Activated CD4-positive, alpha-beta T cell treated with anti-CD3 and anti-CD28 coated beads, Interleukin-2, Interleukin-4, amounts not matched to agents 100 ng/mL and 50 ng/mL, durations not matched to agents 16 hours and 8 hours (primary cell): ENCODE measurements around the gene ANP32A.

Experiments
- DNase-seq: peaks from one replicate; pipeline ENCODE4 v3.0.0-alpha.2; 2020; ENCODE audit warnings: low spot score

Gene ANP32A

DNA sequence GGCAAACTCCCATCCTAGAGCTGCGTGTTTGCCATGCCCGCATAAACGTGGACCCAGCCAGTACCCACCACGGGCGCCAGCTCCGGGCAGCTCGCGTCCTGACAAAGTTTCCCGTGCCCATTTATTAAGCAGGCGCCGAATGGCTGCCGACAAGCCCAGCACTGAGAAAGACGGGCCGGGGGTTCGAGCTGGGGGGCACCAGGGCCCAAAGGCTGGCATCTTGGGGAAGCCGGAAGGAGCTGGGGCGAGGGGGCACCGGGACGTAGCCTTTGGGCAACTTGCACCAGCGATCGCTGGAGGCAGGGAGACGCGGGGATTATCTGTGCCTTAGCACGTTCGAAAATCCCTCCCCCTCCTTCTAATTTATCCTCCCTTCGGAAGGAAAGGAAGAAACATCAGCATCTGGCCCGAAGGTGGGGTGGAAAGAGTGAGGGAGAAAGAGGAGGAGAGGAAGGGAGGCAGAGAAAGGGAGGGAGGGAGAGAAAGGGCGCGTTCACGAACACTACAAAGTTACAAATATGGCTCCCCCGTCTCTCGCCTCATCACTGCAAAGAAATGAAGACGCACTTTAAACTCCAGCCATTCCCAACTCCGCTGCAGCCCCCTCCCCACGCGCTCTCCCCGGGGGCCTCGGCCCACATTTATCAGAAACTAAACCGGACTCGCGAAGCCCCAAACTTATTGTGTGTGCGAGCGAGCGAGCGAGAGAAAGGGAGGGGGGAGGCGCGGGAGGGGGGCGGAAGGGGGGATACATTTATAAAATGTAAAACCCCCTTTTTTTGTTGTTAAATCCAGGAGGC is 1.0 kb downstream of the ANP32A start:
- DNase-seq: peak; percentile 39

DNA sequence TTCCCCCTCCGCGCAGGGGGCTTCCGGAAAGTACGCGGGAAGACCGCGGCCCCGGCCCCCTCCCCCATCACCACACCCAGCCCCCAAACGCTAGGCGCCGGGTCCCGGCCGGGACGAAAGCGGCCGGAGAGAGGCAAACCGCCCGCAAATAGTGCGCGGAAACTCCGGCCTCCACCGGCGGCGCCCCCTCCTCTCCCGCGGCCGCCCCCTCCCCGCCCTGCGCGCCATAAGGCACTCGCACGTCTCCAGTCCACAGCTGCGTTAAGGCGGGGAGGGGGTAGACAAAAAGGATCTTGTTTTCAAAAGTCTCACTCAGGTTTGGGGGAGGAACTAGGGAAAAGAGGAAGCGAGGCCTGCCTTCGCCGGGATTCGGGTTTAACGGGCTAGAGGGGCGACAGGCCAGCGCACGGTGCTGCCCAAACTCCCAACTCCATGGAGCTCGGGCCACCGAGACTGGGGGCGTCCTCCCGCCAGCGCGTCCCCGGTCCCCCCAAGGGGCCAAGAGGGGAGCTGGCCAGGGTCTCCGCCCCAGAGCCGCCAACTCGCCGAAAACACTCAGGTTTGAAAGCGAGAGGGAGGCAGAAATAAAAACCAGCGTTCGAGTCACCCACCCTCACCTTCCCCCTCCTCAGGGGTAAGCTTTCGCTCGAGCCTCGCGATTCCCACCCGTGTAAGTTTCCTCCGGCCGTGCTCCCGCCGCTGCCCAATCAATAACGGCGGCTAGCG is 1.8 kb downstream of the ANP32A start:
- DNase-seq: peak; percentile 42

DNA sequence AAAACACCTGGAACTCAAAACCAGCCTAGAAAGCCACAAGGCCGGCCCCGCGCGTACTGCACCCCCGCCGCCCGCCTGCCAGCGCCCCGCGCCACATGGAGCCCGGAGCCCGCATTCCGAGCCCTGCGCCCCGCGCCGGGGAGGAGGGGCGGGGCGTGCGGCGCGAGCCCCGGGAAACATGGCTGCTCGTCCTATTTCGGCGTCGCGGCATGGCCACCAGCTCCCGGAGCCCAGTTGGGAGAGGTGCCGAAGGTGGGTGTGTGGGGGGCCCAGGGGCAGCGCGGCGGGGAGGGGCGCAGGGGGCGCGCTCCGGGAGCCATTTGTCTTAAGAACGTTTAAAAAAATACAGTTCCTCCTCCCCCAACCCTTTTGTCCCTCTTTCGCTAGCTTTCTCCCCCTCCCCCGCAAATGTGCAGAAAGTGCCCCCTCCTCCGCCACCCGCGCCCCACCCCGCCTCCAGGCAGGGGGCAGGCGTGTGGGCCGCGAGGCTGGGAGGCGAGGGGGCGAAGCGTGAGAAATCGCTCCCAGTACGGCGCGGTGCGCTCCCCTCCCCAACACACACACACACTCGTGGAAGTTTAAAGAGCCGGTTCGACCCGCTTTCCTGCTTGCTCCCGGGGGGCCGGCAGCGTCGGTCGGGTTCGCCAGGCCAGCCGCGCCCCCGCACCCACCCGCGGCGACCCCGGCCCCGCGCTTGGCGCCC is 2.5 kb downstream of the ANP32A start:
- peak; percentile 70 for DNase-seq

DNA sequence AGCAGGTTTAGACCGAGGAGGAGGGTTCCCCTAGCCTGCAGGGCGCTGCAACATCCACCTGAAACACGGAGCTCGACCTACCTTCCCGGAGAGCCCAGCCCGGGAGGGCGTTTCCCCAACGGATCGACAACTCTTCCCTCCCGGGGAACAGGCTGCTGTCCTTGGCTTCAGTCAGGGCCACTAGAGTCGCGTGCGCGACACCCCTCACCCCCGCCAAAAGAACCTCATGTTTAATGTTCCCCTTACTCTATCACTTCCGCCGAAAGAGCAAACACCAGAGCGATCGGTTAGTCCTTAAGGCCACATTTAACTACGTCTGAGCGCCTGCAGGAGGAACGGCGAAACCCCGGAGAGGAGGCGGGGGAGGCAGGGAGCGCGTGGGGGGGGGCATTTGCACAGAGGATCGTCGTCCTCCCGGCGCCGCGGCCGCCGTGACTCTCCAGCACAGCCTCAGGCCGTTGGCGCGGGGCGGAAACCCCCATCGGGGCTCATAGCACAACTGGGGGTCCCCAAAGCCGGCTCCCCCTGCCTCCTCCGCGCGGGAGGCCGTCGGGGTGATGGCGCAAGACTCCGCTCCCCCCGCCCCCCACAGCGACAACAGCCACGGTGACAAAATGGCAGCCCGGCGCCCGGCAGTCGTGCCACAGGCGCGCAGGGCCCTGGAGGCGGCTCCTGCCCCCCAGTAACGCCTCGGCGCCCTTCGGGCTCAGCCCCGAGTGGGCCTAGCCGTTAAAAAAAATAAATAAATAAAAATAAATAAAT is 3.2 kb downstream of the ANP32A start:
- DNase-seq: peak; percentile 68

DNA sequence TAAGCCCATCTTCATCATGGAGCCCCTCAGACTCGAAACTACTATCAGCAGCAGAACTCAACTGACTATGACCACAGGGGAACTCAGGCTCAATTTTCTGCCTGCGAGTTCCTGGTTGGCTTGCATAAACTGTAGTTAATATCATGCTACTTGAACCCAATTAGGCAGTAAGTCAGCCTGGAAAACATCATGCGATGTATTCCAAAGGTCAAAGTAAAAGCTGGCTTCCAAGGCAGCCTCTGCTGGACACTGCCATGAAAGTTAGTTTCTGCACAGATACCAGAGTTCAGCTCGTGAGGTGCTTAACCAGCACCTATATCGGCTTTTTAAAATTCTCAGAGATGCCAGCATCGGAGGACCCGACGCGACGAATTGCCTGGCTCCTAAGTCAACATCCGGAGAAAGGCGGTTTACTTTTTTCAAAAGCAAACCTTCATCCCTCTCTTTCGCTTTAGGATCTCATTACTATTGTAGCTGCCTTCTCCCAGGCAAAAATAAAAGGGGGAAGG is 3.8 kb downstream of the ANP32A start:
- DNase-seq: no peak

DNA sequence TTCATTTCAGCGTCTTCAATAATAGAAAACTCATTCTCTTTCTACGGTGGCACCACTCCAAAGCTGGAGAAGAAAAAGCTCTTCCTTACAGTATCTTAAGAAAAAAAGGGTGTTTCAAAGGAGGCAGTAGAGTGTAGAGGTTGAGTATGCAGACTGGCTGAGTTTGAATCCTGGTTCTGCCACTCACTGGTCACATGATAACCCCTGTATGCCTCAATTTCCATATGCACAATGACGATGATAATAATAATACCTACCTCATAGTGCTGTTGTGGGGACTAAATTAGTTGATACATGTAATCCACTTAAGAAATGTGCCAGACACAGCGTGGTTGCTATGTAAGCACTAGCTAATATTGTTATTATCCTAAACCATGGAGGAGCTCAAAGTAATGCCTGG is 4.5 kb downstream of the ANP32A start:
- no peak for DNase-seq

DNA sequence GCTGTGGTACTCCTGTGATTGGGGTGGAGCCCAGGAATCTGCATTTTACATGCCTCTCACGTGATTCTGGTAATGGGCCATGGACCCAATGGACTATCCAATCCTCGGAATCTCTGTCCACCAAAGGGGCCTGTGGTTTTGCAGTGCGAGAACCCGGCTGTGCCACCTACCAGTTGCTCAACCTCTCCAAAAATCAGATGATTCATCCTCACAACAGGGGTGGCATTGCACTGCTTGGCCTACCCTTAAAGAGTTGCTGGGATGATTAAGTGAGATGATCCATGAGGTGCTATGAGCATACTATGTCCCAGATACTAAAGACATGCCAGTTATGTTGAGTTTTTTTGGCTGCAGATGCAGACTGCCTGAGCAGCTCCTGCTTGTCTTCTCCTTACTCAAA is 5.1 kb downstream of the ANP32A start:
- DNase-seq: no peak

DNA sequence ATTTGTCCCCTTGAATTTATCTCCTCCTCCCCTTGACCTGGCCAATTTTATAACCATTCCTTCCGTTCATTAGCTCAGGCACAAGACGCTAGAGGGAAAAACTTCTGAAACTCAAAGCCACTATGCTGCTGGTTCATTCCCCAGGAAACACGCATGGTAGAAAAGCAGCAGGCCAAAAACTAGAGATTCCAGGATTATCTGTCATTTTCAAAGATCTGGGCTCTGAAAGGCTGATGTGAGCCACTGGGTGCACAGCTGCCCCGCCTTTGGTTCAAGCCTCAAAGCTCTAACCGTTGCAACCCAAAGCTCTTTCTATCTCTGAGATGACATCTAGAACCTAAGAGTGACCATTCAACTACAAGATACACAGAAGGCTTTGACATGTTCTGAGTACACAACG is 6.1 kb downstream of the ANP32A start:
- DNase-seq: no peak

DNA sequence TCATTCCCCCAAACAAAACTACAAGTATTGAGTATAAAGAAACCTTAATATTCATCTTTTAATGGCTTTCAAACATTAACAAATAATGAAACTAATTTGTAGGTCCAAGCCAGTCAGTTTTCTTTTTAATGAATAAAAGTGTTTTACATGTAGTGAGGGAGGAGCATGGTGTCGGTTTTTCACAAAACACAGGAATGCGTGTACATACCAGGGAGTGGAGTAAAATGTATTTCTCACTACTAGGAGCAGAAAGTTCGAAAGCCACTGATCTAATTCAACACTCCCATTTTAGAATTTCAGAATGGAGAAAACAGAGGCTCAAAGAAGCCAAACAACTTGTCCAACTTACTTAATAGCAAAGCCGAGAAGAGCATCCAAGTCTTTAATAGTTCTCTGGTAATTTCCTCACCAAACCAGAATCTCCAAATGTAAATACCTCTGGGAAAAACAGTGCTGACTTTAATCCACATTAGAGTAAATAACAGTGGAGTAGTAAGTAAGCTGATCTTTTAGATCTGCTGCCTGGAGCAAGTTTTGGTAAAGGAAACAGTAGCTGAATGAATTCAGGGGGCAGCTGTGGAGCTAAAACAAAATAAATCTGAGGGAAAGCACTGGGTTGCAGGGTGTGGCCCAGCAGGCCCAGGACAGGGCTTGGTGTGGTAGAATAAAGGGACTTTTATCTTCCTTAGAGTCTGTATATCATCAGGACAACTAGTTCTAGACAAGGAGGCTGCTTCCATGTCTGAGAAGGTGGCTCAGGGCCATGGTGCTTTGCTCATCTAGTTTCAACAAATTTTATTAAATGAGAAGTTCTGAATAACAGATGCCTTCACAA is 7.9 kb downstream of the ANP32A start:
- DNase-seq: no peak

DNA sequence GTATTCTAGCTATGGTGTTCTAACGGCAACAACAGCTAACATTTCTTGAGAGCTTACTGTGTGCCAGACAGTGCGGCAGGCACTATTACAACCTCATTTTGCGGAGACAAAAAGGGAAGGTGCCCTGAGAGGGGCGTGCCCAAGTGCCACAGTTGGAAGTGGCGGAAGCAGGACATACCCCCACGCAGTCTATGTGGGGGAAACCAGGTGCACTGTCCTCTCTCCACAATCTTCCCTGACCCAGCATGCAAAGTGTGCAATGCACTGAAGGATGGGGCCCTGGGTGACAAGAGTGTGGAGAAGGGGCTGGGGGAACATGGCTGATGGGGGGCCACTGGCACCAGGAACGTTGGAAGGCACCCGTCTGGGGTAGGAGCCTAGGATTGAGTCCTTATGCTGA is 8.6 kb downstream of the ANP32A start:
- DNase-seq: no peak

DNA sequence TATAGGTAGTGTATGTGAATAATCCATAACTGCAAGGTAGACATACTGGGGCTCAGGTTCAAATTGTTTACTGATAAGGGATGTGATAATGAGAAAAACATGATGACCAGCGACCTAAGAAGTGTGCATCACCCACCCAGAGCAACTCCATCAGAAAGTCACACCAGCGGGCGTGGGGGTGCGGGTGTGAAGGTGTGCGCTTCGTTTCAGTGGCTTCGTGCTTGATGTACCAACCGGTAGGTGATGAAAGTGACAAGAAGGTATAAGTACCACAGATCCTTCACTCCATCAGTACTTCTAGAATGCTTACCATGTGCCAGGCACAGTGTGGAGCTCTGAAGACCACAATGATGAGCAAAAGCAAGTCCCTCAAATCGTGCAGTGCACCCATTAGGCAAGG is 11.2 kb downstream of the ANP32A start:
- DNase-seq: no peak

DNA sequence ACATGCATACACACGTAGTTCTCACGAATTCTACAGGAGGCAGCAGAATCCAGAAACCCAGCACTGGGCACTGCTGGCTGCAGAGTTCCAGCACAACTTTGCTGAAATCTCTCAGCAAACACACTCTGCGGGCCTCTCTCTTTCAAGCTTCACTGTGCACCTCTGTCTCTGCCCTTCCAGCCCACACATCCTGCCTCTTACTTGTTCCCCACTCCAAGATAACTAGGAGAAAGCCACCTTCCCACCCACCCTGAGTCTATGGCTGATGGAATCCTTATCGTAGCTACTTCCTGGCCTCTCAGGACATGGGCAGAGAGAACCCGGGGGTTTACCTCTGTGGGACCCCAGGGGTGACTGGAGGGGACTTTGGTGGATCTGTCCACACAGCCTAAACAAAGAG is 11.9 kb downstream of the ANP32A start:
- no peak for DNase-seq

DNA sequence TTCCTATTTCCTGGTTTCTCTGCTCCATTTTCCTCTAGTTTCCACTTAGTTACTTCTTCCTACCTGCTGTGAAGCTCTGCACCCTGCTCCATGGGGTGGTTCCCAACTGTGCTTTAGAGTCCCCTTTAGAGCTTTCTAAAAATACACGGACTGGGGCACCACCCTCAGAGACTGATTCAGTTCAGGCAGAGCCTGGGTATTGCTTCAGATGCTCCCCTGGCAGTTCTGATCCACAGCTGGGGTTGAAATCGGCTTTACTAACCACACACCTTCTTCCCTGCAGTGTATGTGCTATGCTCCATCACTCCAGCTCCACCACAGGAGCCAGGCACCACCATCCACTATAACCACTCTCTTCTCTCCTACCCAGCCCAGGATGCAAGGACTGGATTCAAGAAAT is 12.6 kb downstream of the ANP32A start:
- DNase-seq: no peak

DNA sequence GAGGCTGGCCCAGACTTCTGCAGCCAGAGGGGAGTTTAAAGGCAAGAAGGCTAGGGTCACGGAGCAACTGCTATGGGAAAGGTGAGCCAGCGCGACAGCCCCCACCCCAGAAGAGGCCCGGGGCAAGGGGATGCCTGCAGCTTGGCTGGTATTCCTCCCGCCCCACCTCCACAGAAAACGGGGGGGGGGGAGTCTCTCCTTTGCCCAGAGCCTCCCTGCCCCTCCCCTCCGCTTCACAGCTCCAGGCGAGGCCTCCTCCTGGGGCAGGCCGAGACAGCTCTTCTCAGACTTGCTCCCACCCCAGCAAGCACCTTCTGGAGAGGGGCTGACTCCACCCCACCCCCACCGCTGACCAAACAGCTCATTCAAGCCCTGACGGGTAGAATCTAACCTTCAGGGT is 13.4 kb downstream of the ANP32A start:
- no peak for DNase-seq

DNA sequence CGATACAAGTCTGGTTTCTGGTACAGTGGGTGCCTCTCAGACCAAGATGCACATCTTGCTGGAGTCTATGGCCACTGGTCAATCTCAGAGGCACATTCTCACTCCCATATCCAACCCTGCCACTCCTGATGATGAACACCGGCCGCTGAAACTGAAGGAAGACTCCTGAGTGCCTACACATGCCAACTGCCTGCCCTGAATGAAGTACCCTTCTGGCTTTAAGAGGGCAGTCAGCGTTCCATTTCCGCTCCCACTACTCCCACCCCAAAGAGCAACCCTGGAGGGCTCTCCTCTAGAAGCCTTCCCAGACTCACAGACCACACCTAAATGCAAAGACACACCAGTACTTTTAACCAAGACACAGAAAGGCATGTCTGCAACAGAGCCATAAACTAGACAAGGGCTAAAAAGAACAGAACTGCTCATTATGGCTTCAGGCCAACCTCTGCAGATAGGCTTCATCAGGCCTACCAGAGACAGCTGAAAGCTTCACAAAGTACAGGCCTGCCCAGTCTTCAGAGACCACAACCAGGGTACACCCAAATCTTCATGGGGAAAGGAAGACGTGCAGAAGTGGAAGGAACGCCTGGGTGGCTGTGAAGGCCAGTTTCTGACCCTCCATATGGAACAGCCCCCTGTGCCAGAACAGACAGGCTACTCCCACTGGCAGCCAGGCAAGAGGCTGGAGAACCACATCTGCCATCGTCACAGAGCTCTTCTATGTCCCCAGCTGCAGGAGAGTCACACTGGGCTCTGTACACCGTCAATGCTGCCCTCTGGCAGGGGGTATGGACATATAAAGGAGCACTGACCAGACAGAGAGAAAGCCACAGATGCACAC is 14.3 kb downstream of the ANP32A start:
- no peak for DNase-seq

DNA sequence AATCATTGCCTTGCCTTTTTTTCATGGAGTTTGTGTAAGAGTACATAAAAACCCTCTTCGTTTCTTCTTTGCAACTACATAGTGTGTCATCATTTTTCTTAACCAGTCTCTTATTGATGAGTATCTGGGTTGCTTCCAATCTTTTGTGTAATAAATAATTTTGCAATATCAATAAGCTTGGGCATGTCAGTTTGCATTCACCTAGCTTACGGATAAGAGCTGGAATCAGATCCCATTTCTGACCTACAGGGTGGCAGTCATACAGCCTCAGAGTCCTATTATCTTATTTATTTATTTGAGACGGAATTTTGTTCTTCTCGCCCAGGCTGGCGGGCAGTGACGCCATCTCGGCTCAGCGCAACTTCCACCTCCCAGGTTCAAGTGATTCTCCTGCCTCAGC is 18.3 kb downstream of the ANP32A start:
- DNase-seq: no peak

DNA sequence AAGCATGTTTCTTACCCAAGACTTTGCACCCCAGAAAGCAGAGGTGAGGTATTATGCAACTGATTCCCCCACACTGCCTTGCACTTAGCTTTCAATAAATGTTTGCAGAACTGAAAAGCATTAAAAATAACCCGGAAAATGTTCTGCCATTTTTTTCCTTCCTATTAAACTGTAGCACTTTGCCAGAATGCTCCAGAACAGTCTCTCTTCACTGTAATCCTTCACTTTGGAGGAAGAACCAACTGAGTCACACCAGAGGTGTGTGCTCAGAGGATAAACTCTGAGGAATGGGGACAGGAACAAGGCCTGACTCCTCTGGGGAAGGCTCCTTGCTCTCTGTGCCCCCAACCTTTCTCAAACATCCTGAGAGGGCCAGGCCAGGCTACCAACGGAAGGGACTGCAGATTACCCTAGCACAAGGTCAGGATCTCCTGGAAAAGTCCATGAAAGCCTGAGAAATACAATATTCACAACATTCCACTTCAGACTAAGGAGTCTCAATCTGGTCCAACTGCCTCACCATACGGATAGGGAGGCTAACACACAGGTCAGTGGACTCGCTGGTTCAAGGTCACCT is 19.0 kb downstream of the ANP32A start:
- DNase-seq: no peak

DNA sequence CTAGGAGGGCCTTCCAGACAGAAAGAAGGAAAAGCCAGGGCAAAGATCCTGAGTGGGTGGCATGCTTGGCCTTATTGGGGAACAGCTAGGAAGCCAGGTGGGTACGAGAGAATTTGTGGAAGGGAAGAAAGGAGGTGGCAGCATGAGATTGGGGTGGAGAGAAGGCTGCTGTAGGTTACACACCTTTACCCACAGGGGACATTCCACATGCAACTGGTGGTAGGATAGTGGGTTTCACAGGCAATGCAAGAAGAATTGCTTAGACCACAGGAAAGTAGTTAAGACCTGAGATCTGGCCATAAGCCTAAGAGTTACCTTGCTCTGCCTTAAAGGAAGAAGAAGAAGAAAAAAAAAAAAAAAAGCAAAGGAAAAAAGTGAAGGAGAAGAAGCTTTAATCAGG is 19.8 kb downstream of the ANP32A start:
- no peak for DNase-seq

DNA sequence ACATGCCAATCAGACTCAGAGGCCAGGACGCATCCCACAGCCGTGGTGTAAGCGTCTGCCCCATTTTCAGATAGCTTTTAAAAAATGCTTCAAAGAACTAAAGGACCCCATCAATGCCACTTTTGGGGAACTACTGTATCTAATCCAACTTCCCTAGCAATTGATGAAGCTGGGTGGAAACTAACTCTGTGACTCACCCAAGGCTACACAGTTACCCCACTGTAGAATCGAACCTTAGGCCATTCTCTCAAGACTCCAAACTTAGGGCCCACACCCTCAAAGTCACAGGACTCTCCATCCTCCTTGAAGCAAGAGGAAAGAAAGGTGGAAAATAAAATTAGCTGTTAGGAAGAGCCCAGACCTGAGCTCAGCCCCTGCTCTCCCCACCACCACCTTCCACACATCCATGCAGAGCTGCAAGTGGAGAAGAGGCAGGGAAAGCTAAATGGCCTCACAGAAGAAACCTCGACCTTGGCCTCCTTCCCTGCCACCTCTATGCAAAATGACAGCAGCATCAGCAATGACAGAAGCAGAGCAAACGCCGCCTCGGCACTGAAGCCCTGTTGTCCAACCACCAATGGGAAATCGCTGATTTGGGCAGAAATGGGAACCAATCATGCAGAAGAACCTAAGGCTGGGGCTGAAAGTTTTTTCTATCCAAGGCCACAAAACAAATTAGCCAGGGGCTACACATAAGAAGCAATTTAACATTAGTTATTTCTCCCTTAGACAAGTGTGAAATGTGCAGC is 22.2 kb downstream of the ANP32A start:
- no peak for DNase-seq
